ENCODE results near the gene WDFY4.

GRCh38 chr10:48940958-48941357 lies 256.3 kb downstream of the WDFY4 start:
- TF ChIP-seq CTCF (conservative IDR thresholded peaks at IDR 0.05), result no peak
- no peak for TF ChIP-seq EZH2 (IDR thresholded peaks at IDR 0.05; ENCODE audit: low read depth)

Data from PC-9 (cell line).